GM12878 (cell line): ENCODE measurements around the gene MRGPRX3. TPM values are rescaled to one million over a fixed set of nuclear protein-coding genes. Genes with fewer than 3 reads are reported as not detected.

Source experiments
- BMI1 ChIP-seq: fragments of 450-650 bp; IDR thresholded peaks from 2 replicates; pipeline ENCODE4 v1.6.1; 2016; ENCODE audit warnings: mild to moderate bottlenecking, moderate library complexity, borderline replicate concordance
- EP300 ChIP-seq, 2 experiments: fragments of 150-350 bp in 1 of 2; IDR thresholded peaks; 2 replicates each; pipeline ENCODE4 v1.6.1; 2011 to 2012; ENCODE audit warnings: low read depth in 2 of 2, low read length in 2 of 2, borderline replicate concordance in 1 of 2, improper control_type of control experiment in 1 of 2, inconsistent platforms in 1 of 2; ENCODE audit not compliant: control insufficient read depth in 1 of 2
- EZH2 ChIP-seq: IDR thresholded peaks from 2 replicates; pipeline ENCODE4 v1.6.1; 2012; ENCODE audit warnings: low read depth, mild to moderate bottlenecking, control low read depth, inconsistent platforms, low read length, borderline replicate concordance; ENCODE audit not compliant: control insufficient read depth
- FOXM1 ChIP-seq: IDR thresholded peaks from 2 replicates; pipeline ENCODE4 v1.6.1; 2012; ENCODE audit warnings: low read depth, mild to moderate bottlenecking, inconsistent platforms, low read length, moderate library complexity
- IRF4 ChIP-seq: IDR thresholded peaks from 2 replicates; pipeline ENCODE4 v1.6.1; 2011; ENCODE audit warnings: low read depth, low read length
- RAD21 ChIP-seq: IDR thresholded peaks from 2 replicates; pipeline ENCODE4 v1.6.1; 2011; ENCODE audit warnings: mild to moderate bottlenecking, low read depth, low read length, moderate library complexity; ENCODE audit not compliant: insufficient read depth
- SMC3 ChIP-seq: IDR thresholded peaks from 2 replicates; pipeline ENCODE4 v1.6.1; 2011; ENCODE audit warnings: low read length, improper control_type of control experiment, borderline replicate concordance
- ZNF207 ChIP-seq: fragments of 450-650 bp; IDR thresholded peaks from 2 replicates; pipeline ENCODE4 v1.6.1; 2014; ENCODE audit warnings: antibody characterized with exemption, mild to moderate bottlenecking, borderline replicate concordance
- ZNF274 ChIP-seq: IDR thresholded peaks from one replicate; pipeline ENCODE4 v1.8.0; 2011; ENCODE audit not compliant: insufficient read length, insufficient read depth
- polyA plus RNA-seq, 11 experiments: library from polyadenylated mRNA; depleted of rRNA in 4 of 11; unstranded in 6 of 11; stranded (reverse) in 5 of 11; fragments of >200 nt; fragmentation: Nextera tagmentation in 4 of 11; fragmentation: Illumina TruSeq in 1 of 11; extraction: Ambion mirVana in 4 of 11; extraction: Trizol in 1 of 11; gene quantifications; 1 replicate in 1 of 11; 2 replicates in 10 of 11; pipeline versions ENCODE4 v1.2.1 to v1.2.3, GENCODE V29; 2011 to 2016; ENCODE audit warnings: inconsistent platforms in 2 of 11, missing spikeins in 2 of 11, low read depth in 1 of 11
- total RNA-seq, 4 experiments: library from RNA; depleted of rRNA in 3 of 4; stranded (reverse); fragments of >200 nt in 3 of 4; fragmentation: Illumina TruSeq in 1 of 4; extraction: Trizol in 1 of 4; gene quantifications; 2 replicates each; pipeline versions ENCODE4 v1.2.1 to v1.2.3, GENCODE V29; 2013 to 2021
- TF ChIP-seq, protein P1 (sequence below): fragments of 450-650 bp; IDR thresholded peaks from 2 replicates; pipeline ENCODE4 v1.6.1; 2016; ENCODE audit warnings: mild to moderate bottlenecking
- TF ChIP-seq, protein P2 (sequence below): IDR thresholded peaks from 2 replicates; pipeline ENCODE4 v1.6.1; 2011; ENCODE audit warnings: low read depth, mild to moderate bottlenecking, low read length, moderate library complexity, borderline replicate concordance; ENCODE audit errors: extremely low read depth
- TF ChIP-seq, protein P3 (sequence below): fragments of 450-650 bp; IDR thresholded peaks from 2 replicates; pipeline ENCODE4 v1.6.1; 2017; ENCODE audit warnings: low read depth, mild to moderate bottlenecking, moderate library complexity
- TF ChIP-seq, protein P4 (sequence below): fragments of 450-650 bp; formaldehyde crosslinking; IDR thresholded peaks from 2 replicates; pipeline ENCODE4 v1.5.0; 2022; ENCODE audit warnings: mild to moderate bottlenecking, missing genetic modification characterization
- TF ChIP-seq, protein P5 (sequence below): IDR thresholded peaks from 2 replicates; pipeline ENCODE4 v1.6.1; 2012; ENCODE audit warnings: mild to moderate bottlenecking, low read depth, low read length

Gene MRGPRX3
- total and polyA plus RNA-seq, 10 of the 15 experiments (the other 5 are each of a cell fraction or from before 2014, with no cell fraction given), result not detected

DNA sequence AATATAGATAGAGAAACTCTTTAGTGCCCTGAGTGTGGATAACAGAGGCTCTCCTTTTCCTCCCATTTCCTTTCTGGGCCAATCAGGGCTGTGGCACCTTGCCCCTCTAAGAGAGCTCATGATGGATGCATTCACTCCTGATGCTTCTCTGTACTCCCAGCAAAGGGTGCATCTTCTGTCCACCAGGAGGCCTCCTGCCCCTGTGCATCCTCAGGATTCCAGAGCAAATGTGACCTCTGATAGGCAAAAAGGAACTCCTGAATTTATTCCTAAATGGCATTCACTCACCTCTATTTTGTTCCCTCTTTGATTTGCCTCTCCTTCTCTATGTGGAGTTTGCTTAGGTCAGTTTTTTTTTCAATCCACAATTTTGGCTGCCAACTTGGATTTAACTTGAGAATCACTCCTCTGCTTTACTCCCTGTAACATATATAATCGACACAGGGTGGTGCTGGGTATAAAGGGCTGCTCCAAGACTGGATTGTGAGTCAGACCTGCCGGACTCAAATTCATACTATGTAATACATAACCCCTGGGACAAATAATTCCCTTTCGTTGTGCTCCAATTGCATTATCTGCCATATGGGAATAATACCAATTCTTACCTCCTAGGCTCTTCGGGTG lies 39.1 kb downstream of the MRGPRX3 start (continued):
- TF ChIP-seq, protein P1, sequence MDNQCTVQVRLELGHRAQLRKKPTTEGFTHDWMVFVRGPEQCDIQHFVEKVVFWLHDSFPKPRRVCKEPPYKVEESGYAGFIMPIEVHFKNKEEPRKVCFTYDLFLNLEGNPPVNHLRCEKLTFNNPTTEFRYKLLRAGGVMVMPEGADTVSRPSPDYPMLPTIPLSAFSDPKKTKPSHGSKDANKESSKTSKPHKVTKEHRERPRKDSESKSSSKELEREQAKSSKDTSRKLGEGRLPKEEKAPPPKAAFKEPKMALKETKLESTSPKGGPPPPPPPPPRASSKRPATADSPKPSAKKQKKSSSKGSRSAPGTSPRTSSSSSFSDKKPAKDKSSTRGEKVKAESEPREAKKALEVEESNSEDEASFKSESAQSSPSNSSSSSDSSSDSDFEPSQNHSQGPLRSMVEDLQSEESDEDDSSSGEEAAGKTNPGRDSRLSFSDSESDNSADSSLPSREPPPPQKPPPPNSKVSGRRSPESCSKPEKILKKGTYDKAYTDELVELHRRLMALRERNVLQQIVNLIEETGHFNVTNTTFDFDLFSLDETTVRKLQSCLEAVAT, result no peak
- TF ChIP-seq ZNF207 (no peak), IRF4 (no peak), RAD21 (peak; percentile 71), EZH2 (no peak), ZNF274 (no peak), FOXM1 (no peak), SMC3 (peak; percentile 47), BMI1 (no peak), EP300 (IDR thresholded peaks at IDR 0.05; ENCODE audit: borderline replicate concordance in 1 of 2, control insufficient read depth in 1 of 2, low read depth in 2 of 2, low read length in 2 of 2) (no peak)
- TF ChIP-seq, protein P2, sequence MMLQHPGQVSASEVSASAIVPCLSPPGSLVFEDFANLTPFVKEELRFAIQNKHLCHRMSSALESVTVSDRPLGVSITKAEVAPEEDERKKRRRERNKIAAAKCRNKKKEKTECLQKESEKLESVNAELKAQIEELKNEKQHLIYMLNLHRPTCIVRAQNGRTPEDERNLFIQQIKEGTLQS, result no peak
- TF ChIP-seq, protein P3, sequence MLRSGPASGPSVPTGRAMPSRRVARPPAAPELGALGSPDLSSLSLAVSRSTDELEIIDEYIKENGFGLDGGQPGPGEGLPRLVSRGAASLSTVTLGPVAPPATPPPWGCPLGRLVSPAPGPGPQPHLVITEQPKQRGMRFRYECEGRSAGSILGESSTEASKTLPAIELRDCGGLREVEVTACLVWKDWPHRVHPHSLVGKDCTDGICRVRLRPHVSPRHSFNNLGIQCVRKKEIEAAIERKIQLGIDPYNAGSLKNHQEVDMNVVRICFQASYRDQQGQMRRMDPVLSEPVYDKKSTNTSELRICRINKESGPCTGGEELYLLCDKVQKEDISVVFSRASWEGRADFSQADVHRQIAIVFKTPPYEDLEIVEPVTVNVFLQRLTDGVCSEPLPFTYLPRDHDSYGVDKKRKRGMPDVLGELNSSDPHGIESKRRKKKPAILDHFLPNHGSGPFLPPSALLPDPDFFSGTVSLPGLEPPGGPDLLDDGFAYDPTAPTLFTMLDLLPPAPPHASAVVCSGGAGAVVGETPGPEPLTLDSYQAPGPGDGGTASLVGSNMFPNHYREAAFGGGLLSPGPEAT, result no peak
- TF ChIP-seq, protein P4, sequence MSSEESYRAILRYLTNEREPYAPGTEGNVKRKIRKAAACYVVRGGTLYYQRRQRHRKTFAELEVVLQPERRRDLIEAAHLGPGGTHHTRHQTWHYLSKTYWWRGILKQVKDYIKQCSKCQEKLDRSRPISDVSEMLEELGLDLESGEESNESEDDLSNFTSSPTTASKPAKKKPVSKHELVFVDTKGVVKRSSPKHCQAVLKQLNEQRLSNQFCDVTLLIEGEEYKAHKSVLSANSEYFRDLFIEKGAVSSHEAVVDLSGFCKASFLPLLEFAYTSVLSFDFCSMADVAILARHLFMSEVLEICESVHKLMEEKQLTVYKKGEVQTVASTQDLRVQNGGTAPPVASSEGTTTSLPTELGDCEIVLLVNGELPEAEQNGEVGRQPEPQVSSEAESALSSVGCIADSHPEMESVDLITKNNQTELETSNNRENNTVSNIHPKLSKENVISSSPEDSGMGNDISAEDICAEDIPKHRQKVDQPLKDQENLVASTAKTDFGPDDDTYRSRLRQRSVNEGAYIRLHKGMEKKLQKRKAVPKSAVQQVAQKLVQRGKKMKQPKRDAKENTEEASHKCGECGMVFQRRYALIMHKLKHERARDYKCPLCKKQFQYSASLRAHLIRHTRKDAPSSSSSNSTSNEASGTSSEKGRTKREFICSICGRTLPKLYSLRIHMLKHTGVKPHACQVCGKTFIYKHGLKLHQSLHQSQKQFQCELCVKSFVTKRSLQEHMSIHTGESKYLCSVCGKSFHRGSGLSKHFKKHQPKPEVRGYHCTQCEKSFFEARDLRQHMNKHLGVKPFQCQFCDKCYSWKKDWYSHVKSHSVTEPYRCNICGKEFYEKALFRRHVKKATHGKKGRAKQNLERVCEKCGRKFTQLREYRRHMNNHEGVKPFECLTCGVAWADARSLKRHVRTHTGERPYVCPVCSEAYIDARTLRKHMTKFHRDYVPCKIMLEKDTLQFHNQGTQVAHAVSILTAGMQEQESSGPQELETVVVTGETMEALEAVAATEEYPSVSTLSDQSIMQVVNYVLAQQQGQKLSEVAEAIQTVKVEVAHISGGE, result no peak
- TF ChIP-seq, protein P5, sequence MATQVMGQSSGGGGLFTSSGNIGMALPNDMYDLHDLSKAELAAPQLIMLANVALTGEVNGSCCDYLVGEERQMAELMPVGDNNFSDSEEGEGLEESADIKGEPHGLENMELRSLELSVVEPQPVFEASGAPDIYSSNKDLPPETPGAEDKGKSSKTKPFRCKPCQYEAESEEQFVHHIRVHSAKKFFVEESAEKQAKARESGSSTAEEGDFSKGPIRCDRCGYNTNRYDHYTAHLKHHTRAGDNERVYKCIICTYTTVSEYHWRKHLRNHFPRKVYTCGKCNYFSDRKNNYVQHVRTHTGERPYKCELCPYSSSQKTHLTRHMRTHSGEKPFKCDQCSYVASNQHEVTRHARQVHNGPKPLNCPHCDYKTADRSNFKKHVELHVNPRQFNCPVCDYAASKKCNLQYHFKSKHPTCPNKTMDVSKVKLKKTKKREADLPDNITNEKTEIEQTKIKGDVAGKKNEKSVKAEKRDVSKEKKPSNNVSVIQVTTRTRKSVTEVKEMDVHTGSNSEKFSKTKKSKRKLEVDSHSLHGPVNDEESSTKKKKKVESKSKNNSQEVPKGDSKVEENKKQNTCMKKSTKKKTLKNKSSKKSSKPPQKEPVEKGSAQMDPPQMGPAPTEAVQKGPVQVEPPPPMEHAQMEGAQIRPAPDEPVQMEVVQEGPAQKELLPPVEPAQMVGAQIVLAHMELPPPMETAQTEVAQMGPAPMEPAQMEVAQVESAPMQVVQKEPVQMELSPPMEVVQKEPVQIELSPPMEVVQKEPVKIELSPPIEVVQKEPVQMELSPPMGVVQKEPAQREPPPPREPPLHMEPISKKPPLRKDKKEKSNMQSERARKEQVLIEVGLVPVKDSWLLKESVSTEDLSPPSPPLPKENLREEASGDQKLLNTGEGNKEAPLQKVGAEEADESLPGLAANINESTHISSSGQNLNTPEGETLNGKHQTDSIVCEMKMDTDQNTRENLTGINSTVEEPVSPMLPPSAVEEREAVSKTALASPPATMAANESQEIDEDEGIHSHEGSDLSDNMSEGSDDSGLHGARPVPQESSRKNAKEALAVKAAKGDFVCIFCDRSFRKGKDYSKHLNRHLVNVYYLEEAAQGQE, result no peak
